GM21619 (cell line): Measurements from ENCODE around the gene PRR5.

Experiments
- ATAC-seq: cut with Tn5 transposase; IDR thresholded peaks from one replicate; pipeline ENCODE4 v1.9.1; 2021; ENCODE audit not compliant: unreplicated experiment

PRR5 gene

DNA sequence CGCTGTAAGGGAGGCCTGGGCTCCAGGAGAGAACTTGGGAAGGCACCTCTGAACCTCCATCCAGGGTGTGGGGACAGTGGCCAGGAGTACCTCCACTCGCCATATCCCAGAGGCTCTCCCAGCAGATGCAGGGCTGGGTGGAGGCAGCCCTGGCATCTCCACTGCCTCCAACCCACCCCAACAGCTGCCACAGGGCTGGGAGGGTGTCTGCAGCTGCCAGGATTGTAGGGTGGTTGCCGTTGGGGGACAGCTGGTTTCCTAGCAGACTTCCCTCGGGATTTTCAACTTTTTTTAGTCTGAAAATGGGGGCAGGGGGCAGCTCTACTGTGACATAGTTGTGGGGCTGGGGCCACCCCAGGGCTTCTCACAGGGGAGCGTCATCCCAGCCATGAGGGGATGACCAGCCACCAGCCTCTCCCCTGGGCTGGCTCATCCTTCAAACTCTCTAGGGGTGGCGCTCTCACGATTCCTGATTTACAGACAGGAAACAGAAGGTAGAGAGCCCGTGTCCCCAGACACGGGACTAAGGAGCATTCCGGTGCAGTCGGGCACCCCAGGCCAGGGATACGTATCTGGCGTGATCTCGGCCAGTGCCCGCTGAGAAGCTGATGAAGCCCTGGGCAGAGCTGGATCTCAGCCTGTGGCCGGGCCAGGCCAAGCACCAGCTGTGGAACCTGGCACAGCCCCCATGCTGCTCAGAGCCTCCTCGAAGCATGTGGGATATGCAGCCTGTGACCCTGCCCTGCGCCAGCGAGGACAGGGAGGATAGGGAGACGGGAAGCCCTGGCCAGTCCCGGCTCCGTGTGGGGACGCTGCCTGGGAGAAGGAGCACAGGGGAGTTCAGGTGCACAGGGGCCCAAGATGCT lies 9.9 kb downstream of the PRR5 start:
- ATAC-seq: no peak

DNA sequence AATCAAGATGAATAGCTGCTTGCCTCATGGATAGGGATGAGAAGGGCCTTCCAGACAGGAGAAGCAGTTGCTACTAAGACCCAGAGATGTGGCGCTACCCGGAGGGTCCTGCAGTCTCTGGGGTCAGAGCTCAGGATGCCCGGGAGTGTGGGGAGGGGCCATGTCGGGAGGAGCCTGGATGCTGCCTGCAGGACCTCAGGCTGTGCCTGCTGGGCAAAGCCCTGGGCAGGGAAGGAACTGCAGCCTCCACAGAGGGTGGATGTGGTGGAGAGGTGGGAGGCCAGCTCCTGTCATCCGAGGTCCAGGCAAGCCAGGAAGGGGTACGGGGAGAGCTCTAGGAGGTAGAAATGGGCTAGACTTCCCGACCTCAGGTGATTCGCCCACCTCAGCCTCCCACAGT lies 11.0 kb downstream of the PRR5 start:
- ATAC-seq: no peak

DNA sequence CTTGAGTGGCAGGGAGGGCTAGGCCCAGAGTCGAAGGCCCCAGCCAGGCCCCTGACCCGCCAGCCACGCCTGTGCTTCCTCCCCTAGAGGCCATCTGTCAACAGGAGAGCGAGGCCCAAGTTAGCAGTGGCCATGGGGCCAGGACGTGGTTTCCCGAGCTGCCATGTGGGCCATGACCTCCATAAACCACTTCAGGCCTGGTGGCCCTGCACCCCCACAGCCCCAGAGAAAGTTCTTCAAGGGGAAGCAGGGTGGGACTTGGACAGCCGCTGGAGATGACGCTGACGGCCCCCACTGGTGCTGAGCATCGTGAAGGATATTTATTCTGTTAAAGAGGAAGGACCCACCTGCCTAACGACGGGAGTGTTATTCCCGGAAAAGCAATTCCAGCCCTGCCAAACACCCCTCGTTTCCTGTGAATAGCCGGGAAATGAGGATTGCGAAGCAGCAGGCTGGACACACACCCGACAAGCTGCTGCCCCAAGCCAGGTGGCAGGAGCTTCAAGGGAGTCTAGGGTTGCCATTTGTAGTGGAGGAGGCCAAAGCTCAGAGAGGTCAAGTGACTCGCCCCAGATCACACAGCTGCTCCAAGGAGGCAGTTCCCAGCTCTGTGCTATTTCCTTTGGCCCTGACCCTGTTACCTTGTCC lies 12.8 kb downstream of the PRR5 start:
- no peak for ATAC-seq

DNA sequence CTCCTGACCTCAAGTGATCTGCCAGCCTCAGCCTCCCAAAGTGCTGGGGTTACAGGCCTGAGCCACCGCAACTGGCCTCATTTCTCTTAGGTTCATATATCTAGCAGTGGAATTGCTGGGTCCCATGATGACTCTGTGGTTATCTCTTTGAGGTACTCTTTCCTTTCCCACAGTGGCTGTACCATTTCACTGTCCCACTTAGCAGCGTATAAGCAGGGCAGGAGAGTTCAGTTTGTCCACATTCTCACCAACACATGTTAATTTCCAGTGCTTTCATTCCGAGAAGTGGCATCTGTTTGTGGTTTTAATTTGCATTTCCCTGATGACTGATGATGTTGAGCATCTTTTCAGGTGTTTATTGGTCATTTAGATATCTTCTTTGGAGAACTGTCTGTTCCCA lies 16.4 kb downstream of the PRR5 start:
- no peak for ATAC-seq

DNA sequence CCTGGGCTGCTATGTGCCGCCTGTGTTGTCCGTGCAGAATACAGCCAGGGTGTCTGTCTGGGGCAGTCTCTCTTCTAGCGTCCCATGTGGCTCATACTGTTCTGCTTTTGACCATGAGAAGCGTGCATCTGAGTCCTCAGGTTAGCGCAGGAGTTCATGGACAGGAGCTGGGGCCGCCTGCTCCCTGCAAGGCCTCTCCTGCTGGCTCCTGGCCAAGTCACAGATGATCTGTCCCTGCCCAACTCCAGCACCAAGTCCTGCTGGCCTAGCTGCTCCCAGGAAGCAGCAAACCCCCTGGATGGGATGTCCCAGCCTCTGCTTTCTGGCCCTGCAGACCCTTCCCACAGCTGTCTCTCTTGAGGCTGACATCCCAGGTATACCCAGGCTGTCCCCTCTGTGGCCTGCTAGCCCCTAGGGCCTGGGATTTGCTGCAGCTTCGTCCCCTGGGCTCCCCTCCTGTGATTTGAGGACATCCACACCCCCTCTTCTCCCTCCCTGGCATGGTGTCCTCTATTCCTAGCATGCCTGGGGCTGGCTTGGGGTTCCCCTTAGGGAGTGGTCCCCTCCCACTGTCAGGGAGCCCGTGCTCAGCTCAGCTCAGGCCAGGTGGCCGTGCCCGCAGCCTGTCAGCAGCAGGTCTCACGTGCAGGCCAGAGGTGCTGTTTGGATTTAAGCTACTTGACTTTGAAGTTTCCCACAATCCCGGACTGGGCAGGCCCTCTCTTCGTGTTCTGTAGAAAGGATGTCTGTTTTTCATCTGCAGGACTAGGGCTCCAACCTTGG lies 17.8 kb downstream of the PRR5 start:
- no peak for ATAC-seq

DNA sequence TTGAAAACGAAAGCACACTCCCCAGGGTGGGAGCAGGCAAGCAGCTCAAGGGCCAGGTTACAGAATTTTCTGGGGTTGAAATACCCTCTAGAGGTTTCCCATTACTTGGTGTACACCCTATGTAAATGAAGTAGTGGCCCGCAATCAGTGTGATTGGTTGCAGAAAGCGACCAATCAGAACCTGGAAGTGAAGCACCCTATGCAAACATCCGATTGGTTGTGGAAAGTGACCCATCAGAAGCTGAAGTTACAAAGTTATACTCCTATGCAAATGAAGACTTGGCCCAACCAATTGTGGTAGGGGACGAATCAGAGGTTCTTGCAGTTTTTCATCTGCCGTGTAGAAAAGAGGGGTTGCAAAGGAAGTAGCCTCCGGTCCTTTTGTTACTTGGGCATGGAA lies 19.2 kb downstream of the PRR5 start:
- no peak for ATAC-seq

DNA sequence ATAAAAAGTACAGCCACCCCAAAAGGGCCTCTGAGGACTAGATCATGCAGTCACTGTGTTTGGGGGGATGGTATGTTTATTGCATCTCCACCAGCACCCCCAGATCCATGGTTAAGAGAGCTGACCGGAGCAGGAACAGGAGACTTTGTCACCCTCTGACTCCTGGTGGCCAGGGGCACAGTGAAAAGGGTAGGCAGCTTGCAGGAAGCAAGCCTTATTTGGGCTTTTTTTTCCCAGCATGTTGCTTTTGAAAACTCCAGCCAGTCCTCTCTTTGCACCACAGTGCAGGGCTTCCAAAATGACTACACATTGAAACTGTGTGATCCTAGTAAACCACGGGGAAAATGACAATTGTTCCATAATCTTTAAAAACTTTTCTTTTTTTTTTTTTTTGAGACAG lies 20.6 kb downstream of the PRR5 start:
- ATAC-seq: no peak

DNA sequence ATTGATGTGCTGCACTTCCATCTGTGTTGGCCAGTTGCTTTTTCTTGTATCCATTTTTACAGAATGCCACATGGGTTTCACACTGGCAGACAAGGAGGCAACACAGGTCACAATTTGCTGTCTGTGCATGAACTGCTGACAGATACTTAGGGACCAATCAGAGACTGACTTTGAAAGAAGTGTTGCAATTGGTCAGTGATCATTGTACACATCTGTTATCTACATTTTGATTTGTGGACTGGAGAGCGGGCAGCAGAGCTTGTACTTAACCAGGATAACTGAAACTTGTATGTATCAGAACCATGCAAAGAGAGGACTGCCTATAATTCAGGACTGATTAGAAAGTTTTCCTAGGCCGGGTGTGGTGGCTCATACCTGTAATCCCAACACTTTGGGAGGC lies 21.8 kb downstream of the PRR5 start:
- ATAC-seq: no peak

DNA sequence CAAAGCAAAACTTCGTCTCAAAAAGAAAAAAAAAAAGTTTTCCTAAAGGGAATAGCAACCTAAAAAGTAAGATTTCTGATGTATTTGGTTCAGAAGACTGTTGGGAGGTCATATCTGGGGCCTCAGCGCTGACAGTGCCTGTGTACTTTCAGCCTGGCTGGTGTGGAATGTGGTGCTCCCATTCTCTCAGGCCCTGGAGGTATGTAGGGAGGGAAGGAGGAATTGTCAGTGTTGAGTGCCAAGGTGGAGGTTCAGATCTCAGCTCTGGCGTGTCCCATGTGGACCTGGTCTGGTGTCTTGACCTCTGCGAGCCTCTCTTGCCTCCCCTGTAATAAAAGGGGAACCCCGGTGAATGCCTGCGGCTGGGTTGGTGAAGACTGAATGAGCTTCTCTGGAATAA lies 22.4 kb downstream of the PRR5 start:
- no peak for ATAC-seq

DNA sequence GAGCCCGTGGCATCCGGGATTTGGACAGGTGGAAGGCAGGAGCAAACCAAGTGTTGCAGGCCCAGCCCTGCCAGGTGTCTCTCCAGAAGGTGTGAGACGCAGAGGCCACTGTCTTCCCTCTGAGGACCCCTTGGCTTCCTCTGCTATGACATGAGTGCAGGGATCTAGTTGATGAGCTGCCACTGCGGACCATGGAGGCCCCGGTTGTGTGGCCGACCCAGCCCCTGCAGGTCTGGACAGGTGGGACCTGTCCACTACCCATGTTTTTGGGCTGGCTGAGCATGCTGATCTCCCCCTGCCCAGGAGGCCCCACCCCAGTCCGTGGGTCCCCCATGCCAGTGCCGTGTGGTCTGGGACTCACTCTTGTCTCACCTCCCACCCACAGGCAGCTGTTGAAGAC lies 22.9 kb downstream of the PRR5 start:
- no peak for ATAC-seq

DNA sequence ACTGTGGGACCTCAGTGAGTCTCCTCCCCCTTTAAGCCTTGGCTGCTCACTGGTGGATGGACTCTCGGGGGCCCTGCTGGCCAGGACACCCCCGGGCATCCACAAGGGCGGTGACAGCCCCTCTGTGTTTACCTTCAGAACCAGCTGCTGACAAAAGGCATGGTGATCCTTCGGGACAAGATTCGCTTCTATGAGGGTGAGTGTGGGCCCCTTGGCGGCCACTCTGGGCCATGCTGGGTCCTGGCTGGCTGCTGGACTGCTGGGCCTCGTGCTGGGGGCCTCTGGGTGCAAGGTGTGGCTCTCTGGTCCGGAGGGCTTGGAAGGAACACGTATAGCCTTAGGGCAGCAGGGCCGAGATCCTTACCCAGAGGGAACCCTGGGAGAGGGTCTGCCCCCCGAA lies 24.4 kb downstream of the PRR5 start:
- no peak for ATAC-seq

DNA sequence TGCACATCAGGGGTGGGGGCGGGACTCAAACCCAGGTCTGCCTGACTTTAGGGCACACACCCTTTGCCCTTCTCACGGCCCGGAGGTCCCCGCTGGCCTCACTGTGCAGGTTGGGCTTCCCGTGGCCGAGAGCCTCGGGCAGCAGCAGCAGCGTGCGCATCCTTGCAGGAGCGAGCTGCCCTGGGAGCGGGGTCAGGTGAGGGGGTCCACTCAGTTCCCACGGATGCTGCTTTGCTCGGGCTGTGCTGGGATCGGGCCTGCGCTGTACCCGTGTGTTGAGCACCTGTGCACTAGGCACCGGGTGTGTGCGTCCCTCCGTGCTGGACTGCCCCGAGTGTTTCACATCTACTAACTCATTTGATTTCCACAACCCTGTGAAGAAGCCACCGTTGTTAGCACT lies 25.1 kb downstream of the PRR5 start:
- no peak for ATAC-seq

DNA sequence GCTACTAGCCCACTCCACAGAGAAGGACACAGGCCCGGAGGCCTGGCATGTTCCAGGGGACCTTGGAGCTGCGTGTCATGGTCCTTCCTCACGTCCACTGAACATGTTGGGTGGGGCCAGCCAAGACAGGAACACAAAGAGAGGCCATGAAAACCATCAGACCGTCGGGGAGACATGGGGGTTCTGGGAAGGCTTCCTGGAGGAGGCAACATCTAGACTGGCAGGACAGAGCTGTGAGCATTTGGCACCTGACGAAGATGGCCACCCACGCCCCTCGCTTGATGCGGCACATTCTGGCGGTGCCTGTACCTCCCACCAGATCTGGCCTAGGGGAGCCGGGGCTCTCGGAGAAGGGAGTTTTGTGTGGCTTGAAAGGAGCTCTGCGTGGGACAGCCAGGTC lies 25.7 kb downstream of the PRR5 start:
- no peak for ATAC-seq

DNA sequence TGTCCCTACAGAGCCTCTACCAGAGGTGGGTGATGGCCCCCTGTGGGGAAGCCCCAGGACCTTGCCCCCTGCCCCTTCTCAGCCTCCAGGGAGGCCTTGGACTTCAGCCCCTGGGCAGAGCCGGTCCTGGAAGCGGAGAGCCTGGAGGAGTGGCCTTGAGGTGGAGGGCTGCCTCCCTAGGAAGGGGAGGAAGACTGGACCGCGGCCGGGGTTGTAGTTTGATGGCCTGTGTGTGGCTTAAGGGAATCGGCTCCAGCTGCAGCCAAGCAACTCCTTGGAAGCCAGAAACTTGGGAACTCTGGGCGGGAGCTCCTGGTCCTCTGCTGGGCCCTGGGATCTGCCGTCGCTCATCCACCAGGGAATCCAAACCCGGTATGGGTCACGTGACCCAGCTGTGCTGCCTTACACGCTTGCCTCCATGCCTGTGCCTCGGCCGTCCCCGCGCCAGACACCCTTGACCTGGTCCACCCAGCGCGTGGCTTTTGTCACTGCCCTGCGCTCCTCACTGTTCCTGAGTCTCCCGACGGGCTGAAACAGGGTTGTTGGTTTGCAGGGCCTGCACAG lies 26.8 kb downstream of the PRR5 start:
- no peak for ATAC-seq

DNA sequence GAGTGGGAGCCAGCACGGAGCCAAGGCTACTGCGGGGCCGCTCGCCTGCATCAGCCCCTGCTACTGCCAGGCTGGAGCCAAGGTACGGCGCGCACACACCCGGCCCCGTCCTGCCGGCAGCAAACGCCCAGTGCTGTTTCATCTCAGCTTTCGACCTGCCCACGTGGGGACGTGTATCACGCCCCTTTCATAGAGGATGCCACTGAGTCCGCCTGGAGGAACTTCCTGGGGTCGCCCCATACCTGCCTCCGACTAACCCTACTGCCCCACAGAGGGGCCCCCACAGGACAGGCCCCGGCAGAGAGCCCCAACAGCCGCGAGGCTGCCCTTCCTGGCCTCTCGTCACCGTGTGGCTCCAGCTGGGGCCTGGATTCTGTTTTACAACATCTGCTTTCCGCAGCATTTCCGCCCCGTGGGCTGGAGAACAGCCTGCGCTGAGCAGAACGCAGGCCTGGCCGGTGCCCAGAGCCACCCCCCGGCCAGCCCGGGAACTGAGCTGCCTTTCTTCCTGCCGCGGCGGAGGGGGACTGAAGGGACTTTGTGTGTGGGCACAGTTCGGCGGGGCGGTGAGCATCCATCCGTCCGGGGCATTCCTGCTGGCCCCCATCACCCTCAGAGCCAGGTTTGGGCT lies 27.5 kb downstream of the PRR5 start:
- ATAC-seq: no peak

DNA sequence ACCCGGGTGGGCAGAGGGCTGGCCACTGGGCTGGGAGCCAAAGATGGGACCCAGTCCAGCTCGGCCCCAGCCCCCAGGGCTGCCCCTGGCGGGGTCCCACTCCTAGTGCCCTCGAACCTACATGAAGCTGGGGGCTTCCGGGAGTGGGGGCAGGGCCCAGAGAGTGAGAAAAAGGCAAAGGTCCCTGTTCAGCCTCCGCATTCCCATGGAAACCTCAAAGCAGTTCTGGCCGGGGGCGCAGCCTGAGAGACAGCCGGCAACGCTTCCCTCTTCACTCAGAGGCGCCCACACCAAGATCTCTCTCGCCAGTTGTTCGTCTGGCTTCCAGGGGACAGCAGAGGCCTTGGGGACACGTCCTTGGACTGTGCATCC lies 28.0 kb downstream of the PRR5 start:
- ATAC-seq: no peak

DNA sequence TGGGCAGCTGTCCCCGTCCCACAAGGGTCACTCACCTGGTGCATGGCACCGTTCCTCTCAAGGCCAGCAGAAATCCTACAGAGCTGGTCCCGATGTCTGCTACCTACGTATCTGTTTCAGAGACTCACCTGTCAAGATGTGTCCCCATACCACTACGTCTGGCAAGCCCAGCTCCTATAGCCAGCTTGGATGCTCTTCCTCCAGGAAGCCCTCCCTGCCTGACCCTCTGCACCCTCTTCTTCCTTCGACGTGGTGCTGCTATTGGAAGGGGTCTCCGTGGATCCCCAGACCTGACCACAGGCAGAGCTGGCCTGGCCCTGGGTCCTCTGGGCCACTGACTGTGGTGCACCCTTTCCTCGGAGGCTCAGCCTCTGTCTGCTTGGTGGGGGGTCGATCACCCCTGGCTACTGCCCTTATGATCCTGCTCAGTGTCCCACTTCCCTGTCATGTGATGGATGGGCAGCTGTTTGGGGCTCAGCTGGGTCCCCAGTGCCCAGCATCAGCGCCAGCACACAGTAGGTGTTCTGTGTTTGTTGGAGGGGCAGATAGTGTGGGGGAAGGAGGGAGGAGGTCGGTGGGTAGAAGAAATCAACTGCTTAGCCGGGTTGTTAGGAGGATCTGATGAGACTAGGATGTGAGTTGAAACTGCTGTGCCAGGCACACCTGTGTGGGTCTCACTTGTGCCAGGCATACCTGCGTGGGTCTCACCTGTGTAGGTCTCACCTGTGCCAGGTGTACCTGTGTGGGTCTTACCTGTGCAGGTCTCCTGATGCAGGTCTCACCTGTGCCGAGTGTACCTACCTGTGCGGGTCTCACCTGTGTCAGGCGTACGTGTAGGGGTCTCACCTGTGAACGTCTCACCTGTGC lies 28.7 kb downstream of the PRR5 start:
- ATAC-seq: no peak

DNA sequence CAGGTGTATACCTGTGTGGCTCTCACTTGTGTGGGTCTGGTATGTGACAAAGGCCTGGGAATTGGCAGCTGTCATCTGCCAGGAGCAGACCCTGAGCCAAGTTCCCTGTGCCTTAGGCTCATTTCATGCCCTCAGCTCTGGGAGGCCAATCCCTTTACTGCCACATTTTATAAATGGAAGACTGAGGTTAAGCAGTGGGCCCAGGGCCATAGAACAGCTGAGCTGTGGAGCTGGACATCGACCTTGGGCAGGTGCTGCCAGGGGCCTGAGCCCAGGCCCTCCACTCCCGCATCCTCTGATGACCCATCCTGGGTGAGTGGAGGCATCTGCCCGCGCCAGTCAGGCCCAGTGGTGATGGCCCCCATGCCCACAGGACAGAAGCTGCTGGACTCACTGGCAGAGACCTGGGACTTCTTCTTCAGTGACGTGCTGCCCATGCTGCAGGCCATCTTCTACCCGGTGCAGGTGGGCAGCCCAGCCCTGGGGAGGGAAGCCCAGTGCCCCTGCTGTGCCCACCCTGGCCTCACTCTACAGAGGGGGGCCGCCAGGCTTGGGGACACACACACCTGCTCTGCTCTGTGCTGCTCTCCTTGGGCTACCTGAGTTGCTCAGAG lies 29.5 kb downstream of the PRR5 start:
- ATAC-seq: no peak

DNA sequence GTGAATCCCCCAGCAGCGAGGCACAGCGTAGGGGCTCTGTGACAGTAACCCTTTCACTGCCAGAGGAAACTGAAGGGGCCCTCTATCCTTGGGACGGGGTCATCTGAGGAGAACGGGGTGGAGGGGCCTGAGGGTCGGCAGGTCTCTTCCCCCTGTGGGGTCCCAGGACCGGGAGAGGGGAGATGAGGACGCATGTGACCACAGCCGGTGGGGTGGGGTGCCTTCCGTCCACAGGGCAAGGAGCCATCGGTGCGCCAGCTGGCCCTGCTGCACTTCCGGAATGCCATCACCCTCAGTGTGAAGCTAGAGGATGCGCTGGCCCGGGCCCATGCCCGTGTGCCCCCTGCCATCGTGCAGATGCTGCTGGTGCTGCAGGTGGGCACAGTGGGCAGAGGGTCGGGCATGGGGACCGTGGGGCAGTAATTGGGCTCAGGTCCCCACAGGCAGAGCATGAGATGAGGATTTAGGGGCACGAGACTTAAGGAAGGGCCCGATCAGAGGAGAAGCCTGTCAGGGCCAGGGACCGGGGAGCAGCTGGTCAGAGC lies 30.1 kb downstream of the PRR5 start:
- ATAC-seq: no peak

DNA sequence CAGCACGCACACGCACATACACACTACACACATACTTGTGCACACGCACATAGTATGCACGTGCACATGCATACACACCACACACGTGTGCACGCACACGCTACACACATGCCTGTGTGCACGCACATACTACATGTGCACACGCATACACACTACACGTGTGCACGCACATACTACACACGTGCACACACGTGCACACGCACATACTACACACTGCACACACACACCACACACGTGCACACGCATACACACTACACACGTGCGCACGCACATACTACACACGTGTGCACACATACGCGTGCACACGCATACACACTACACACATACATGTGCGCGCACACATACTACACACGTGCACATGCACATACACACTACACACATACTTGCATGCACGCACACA lies 30.7 kb downstream of the PRR5 start:
- ATAC-seq: no peak
